Retinal pigment epithelial cell (primary cell): Measurements from ENCODE around the gene CRIP2.

Experiments used
- DNase-seq: peaks from one replicate; pipeline ENCODE4 v3.0.0-alpha.2; 2010; ENCODE audit warnings: low read depth
- H3K4me3 ChIP-seq: 2 replicates; pipeline ENCODE4 v1.5.1; 2011; ENCODE audit warnings: mild to moderate bottlenecking, low read length, control low read depth, moderate library complexity
- TF ChIP-seq, protein P1 (sequence below): conservative IDR thresholded peaks from 2 replicates; pipeline ENCODE4 v1.5.1; 2011; ENCODE audit warnings: low read depth, low read length, control low read depth, inconsistent platforms

CRIP2 gene

DNA sequence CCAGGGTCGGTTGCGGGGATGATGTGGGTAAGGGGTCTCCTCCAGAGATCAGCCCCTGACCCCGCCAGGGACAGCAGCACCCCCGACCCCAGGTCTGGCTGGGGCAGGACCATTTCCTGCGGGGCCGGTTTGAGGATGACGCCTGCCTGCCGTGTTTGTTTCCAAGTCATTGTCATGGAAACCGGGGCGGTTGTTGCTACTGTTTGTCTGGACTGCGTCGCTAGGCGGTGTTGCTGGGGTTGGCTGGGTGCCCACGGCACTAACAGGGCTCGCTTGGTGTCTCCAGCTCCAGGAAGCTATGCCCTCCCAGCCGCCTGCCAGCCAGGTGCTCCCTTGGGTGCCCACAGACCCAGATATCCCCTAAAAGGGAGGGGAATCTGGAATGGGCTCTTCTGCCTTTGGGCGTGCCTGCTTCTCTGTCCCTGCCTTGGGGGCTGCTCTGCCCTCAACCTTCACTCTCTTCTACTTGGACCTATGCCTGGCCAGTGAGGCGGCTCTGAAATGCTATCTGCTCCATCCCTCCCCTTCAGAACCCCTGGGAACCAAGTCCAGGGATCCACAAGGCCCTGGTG is 7.4 kb downstream of the CRIP2 start:
- TF ChIP-seq, protein P1, sequence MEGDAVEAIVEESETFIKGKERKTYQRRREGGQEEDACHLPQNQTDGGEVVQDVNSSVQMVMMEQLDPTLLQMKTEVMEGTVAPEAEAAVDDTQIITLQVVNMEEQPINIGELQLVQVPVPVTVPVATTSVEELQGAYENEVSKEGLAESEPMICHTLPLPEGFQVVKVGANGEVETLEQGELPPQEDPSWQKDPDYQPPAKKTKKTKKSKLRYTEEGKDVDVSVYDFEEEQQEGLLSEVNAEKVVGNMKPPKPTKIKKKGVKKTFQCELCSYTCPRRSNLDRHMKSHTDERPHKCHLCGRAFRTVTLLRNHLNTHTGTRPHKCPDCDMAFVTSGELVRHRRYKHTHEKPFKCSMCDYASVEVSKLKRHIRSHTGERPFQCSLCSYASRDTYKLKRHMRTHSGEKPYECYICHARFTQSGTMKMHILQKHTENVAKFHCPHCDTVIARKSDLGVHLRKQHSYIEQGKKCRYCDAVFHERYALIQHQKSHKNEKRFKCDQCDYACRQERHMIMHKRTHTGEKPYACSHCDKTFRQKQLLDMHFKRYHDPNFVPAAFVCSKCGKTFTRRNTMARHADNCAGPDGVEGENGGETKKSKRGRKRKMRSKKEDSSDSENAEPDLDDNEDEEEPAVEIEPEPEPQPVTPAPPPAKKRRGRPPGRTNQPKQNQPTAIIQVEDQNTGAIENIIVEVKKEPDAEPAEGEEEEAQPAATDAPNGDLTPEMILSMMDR: peak; percentile 23
- peak overlapping the region; percentile 38 for H3K4me3 ChIP-seq
- peak; percentile 91 for DNase-seq

DNA sequence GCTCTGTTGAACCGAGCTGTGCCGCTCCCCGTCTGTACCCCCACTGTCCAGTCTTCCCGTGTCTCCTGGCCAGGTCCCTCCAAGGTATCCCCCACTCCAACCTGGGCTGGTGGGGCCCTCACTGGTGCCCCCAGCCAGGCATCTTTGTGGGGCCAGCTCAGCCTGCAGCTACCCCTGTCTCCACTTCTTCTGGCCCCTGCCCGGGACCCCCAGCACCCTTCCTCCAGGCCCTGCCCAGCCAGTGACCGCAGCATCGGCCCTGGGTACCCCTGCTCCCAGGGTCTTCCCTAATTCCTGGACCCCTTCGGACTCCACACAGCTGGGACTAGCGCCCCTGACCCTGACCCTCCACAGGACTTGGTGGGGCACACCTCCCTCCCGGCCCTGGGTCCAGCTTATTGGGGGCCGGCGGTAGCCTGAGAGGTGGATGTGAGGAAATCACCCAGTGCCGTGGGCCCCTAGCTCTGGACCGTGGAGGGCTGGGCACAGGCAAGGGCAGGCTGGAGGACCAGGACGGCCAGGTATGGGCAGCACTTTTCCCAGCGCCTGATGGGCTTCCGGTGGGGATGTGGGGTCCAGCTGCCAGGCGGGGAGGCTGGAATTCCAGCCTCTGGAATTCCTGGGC is 8.0 kb downstream of the CRIP2 start:
- DNase-seq: no peak
- TF ChIP-seq, protein P1: no peak
- H3K4me3 ChIP-seq: no peak overlapping the region

DNA sequence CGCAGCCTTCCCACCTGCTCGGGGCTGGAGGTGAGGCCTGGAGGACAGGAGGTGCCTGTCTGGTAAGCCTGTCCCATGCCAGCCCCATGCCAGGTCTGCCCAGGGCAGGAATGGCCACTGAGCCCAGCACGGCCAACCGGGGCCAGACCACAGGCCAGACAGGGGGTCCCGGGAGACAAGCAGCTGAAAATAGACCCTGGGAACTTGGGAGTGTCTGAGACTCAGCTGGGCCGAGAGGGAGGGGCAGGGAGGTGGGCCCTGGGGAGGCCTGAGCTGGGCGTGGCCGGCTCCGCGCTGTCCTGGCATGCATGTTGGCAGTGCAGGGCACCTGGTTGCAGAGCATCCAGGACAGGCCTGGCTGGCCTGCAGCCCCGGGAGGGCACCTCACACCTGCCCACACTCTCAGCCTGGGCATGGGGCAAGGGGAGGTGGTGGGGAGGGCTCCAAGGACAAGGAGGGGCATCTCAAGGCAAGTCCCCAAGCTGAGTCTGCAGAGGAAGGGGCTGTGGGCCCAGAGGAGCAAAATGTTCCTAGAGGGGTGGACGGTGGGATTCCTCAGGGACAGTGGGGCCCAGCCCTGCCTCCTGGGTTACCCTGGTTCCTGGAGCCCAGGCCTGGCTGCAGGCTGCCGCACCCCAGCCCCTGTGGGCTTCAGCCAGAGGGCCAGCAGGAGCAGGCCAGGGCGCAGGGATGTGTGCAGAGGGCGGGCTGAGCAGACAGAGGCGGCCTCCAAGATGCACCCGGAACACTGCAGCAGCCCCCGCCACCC is 8.9 kb downstream of the CRIP2 start:
- no peak overlapping the region for H3K4me3 ChIP-seq
- TF ChIP-seq, protein P1: no peak
- DNase-seq: no peak

DNA sequence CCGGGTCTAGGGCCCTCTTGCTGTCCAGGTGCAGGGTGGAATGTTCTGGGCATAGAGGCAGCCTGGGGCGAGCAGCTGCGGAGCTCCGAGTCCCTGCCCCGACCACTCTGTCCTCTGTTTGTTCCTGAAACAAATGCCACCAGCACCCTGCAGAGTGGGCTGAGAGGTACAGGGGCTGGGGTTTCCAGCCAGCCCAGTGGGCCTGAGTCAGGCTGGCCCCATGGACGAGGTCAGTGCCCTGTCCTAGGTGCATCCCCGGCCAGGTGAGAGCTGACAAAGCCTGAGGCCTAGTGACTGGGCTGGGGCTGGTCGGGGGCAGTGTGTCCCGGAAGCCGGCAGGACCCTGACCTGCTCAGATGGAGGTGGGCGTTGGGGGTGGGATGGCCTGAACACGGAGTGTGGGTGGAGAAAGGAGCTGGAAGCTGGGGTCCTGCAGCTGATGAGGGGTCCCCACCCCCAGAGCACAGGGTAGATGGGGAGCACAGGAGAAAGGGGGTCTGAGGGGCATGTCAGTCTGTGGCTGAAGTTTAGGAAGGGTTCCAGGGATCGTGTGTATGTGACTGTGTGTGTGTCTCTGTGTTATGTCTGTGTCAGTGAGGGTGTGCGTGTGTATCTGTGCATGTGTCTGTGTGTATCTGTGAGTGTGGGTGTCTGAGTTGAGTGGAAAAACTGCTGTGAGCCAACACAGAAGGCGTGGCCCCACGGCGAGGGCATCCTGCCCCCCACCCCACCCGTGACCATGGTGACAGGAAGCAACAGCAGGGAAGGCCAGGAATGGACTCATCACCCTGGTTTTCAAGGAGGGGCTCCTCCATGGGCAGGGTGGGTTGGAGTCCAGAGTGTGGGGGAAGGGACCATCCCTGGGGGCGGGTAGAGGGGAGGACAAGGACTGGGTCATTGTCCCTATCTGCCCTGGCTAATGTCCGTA is 9.7 kb downstream of the CRIP2 start:
- TF ChIP-seq, protein P1: no peak
- no peak for DNase-seq
- H3K4me3 ChIP-seq: no peak overlapping the region

DNA sequence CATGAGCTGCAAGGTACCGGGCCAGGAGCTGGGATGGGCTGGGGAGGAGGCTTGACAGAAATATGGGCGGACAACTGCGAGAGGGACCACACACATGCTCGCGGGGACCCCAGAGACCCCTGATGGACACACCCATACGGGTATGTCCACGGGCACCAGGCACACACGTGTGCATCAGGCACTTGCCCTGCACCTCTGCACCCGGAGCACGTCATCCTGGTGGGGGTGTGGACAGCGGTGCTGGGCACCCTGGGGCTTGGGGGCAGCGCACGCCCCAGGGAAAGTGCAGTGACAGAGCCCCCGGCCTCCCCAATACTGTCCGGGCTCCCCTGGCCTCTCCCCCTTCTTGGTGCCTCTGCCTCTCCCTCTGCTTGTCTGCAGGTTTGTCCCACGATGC is 10.4 kb downstream of the CRIP2 start:
- TF ChIP-seq, protein P1: no peak
- DNase-seq: no peak
- no peak overlapping the region for H3K4me3 ChIP-seq

DNA sequence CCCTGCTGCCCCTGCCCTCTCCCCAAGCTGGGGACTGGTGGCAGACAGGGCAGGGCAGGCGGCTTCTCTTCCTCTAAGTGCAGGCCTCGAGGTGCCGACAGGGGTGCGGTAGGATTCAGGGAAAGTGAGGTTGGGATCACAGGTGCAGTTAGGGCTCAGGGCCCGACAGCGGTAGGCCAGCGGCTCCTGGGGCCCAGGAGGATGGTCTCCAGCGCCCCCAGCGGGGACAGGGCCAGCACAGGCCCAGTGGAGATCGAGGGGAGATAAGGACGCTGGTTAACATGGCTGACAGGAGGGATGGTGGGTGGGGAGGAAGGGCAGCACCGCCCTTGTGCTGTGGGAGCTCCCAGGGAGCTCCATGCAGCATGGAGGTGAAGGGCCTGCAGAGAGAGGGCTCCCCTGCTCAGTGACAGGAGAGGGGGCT is 11.1 kb downstream of the CRIP2 start:
- TF ChIP-seq, protein P1: peak; percentile 56
- no peak overlapping the region for H3K4me3 ChIP-seq
- DNase-seq: no peak
